PC-3 (cell line): ENCODE measurements around the gene RTBDN.

Experiments used
- EZH2 ChIP-seq: fragments of 300-600 bp; sonication (generic); IDR thresholded peaks from one replicate; pipeline ENCODE4 v1.6.1; 2017; ENCODE audit warnings: antibody characterized with exemption, mild to moderate bottlenecking, low read length; ENCODE audit not compliant: unreplicated experiment
- TF ChIP-seq, protein P1 (sequence below): fragments of 300-600 bp; sonication (generic); conservative IDR thresholded peaks from 2 replicates; pipeline ENCODE4 v1.5.1; 2017; ENCODE audit warnings: antibody characterized with exemption, low read depth, mild to moderate bottlenecking, low read length

DNA sequence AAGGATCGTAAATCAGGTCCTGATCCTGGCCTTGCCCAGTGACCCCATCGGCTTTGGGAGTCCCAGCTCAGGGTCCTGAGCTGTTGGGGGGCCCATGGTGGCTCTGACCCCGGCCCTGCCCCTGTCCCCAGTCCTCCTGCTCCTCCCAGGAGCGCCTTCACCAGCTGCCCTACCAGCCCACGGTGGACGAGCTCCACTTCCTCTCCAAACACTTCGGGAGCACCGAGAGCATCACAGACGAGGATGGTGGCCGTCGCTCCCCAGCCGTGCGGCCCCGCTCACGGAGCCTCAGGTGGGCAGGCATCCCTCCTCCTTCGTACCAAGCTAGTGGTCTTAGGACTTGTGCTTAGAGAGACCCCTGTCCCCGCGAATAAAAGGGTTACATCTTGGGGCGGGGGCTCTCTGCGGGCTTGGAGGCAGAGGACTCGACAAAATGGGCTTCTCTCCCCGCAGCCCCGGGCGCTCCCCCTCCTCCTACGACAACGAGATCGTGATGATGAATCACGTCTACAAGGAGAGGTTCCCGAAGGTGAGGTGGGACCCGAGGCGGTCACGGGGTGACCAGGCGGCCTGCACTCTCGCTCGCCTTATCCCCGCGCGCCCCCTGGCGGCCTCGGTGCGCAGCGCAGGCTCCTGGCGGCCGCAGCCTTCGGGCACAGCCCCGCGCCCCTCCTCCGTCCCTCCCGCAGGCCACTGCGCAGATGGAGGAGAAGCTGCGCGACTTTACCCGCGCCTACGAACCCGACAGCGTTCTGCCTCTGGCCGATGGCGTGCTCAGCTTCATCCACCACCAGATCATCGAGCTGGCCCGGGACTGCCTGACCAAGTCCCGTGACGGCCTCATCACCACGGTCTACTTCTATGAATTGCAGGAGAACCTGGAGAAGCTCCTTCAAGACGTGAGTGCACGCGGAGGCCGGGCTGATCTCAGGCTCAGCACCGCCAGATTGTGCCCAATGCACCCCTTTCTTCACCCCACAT is 13.1 kb upstream of the RTBDN start:
- no peak for TF ChIP-seq EZH2
- TF ChIP-seq, protein P1, sequence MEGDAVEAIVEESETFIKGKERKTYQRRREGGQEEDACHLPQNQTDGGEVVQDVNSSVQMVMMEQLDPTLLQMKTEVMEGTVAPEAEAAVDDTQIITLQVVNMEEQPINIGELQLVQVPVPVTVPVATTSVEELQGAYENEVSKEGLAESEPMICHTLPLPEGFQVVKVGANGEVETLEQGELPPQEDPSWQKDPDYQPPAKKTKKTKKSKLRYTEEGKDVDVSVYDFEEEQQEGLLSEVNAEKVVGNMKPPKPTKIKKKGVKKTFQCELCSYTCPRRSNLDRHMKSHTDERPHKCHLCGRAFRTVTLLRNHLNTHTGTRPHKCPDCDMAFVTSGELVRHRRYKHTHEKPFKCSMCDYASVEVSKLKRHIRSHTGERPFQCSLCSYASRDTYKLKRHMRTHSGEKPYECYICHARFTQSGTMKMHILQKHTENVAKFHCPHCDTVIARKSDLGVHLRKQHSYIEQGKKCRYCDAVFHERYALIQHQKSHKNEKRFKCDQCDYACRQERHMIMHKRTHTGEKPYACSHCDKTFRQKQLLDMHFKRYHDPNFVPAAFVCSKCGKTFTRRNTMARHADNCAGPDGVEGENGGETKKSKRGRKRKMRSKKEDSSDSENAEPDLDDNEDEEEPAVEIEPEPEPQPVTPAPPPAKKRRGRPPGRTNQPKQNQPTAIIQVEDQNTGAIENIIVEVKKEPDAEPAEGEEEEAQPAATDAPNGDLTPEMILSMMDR = peak; percentile 99
